Stimulated activated CD4-positive, alpha-beta T cell treated with anti-CD3 and anti-CD28 coated beads, Interleukin-12 subunit alpha, Interleukin-12 subunit beta, amount 100 ng/mL, for 24 hours (primary cell): Measurements from ENCODE around the gene CLEC3B.
A peak's percentile ranks its signal among the peaks of the same experiment; 100 is the strongest.
"Not testable (repeated sequence)": the region's sequence is repeated elsewhere in the genome, so short reads cannot be mapped to it uniquely, and the experiment has no call there.

Source experiments
- DNase-seq, 2 experiments: peaks; one replicate each; pipeline ENCODE4 v3.0.0-alpha.2; 2020; ENCODE audit warnings: low read depth in 2 of 2

The CLEC3B gene

GRCh38 chr3:45035441-45036301 is 9.6 kb downstream of the CLEC3B start:
- peak in 1 of 2 experiments; percentile 31 for DNase-seq

- DNase-seq, result peak; percentile 89 to 90
These were observed 11.8 kb downstream of the CLEC3B start for GRCh38 chr3:45037720-45038455.

- DNase-seq, result no peak
These were observed 15.6 kb downstream of the CLEC3B start for GRCh38 chr3:45041666-45042065.

- DNase-seq, result no peak
These were observed 16.1 kb downstream of the CLEC3B start for GRCh38 chr3:45042162-45042561.

- DNase-seq, result no peak
These were observed 17.7 kb downstream of the CLEC3B start for GRCh38 chr3:45043728-45044299.

- no peak for DNase-seq
These were observed 22.1 kb downstream of the CLEC3B start for GRCh38 chr3:45048244-45048643.

GRCh38 chr3:45049807-45050206 is 23.7 kb downstream of the CLEC3B start:
- DNase-seq, result no peak

- DNase-seq, result no peak
These were observed 25.6 kb downstream of the CLEC3B start for GRCh38 chr3:45051685-45052084.

GRCh38 chr3:45053805-45054195 is 27.7 kb downstream of the CLEC3B start:
- DNase-seq, result not testable (repeated sequence)

GRCh38 chr3:45054196-45054857 is 28.2 kb downstream of the CLEC3B start:
- no peak for DNase-seq

- no peak for DNase-seq
These were observed 28.9 kb downstream of the CLEC3B start for GRCh38 chr3:45055032-45055410.

- no peak for DNase-seq
These were observed 29.5 kb downstream of the CLEC3B start for GRCh38 chr3:45055411-45056143.

- no peak for DNase-seq
These were observed 30.7 kb downstream of the CLEC3B start for GRCh38 chr3:45056608-45057301.

- no peak for DNase-seq
These were observed 31.5 kb downstream of the CLEC3B start for GRCh38 chr3:45057557-45057956.

- no peak for DNase-seq
These were observed 33.0 kb downstream of the CLEC3B start for GRCh38 chr3:45059132-45059531.

- no peak for DNase-seq
These were observed 34.2 kb downstream of the CLEC3B start for GRCh38 chr3:45060165-45060892.

GRCh38 chr3:45062697-45063070 is 36.6 kb downstream of the CLEC3B start:
- no peak for DNase-seq

- DNase-seq, result peak; percentile 40 to 59
These were observed 38.6 kb downstream of the CLEC3B start for GRCh38 chr3:45064512-45065372.

GRCh38 chr3:45065373-45065720 is 39.2 kb downstream of the CLEC3B start:
- no peak for DNase-seq
